GM21360 (cell line): ENCODE measurements around the gene ANKH.
A peak's percentile ranks its signal among the peaks of the same experiment; 100 is the strongest.
"Not testable (repeated sequence)": the region's sequence is repeated elsewhere in the genome, so short reads cannot be mapped to it uniquely, and the experiment has no call there.

Experiments used
- ATAC-seq: cut with Tn5 transposase; IDR thresholded peaks from one replicate; pipeline ENCODE4 v1.9.1; 2021; ENCODE audit warnings: mild to moderate bottlenecking, moderate library complexity; ENCODE audit not compliant: unreplicated experiment

The ANKH gene

GRCh38 chr5:14871214-14872069 is at the start of gene ANKH:
TSS of gene ANKH (minus strand) at chr5:14871778. CDS start at chr5:14871447, 331 bp downstream.
- ATAC-seq = peak; percentile 88

- no peak for ATAC-seq
Measured at GRCh38 chr5:14920121-14920520, 48.5 kb upstream of the ANKH start.

- ATAC-seq = not testable (repeated sequence)
Measured at GRCh38 chr5:14919106-14919505, 47.5 kb upstream of the ANKH start.

GRCh38 chr5:14917719-14918118 is 46.1 kb upstream of the ANKH start:
- no peak for ATAC-seq

GRCh38 chr5:14915291-14915952 is 43.8 kb upstream of the ANKH start:
- ATAC-seq = no peak

- ATAC-seq = no peak
Measured at GRCh38 chr5:14914623-14915260, 43.2 kb upstream of the ANKH start.

GRCh38 chr5:14914193-14914592 is 42.6 kb upstream of the ANKH start:
- no peak for ATAC-seq

GRCh38 chr5:14913096-14913495 is 41.5 kb upstream of the ANKH start:
- ATAC-seq = no peak

- no peak for ATAC-seq
Measured at GRCh38 chr5:14912206-14912605, 40.6 kb upstream of the ANKH start.

GRCh38 chr5:14909369-14909768 is 37.8 kb upstream of the ANKH start:
- ATAC-seq = no peak

GRCh38 chr5:14908172-14908571 is 36.6 kb upstream of the ANKH start:
- ATAC-seq = no peak

GRCh38 chr5:14906628-14907027 is 35.0 kb upstream of the ANKH start:
- no peak for ATAC-seq

GRCh38 chr5:14902826-14903560 is 31.4 kb upstream of the ANKH start:
- no peak for ATAC-seq

- no peak for ATAC-seq
Measured at GRCh38 chr5:14901462-14902051, 30.0 kb upstream of the ANKH start.

GRCh38 chr5:14900693-14901461 is 29.3 kb upstream of the ANKH start:
- no peak for ATAC-seq

GRCh38 chr5:14896131-14896530 is 24.6 kb upstream of the ANKH start:
- no peak for ATAC-seq

- ATAC-seq = no peak
Measured at GRCh38 chr5:14895301-14895700, 23.7 kb upstream of the ANKH start.

GRCh38 chr5:14894748-14895147 is 23.2 kb upstream of the ANKH start:
- ATAC-seq = no peak

GRCh38 chr5:14893381-14893780 is 21.8 kb upstream of the ANKH start:
- no peak for ATAC-seq

- no peak for ATAC-seq
Measured at GRCh38 chr5:14890846-14891245, 19.3 kb upstream of the ANKH start.
